ENCODE data around the gene KCNS1. TPM values are rescaled to one million over a fixed set of nuclear protein-coding genes. Genes with fewer than 3 reads are reported as not detected.

The KCNS1 gene, protein sequence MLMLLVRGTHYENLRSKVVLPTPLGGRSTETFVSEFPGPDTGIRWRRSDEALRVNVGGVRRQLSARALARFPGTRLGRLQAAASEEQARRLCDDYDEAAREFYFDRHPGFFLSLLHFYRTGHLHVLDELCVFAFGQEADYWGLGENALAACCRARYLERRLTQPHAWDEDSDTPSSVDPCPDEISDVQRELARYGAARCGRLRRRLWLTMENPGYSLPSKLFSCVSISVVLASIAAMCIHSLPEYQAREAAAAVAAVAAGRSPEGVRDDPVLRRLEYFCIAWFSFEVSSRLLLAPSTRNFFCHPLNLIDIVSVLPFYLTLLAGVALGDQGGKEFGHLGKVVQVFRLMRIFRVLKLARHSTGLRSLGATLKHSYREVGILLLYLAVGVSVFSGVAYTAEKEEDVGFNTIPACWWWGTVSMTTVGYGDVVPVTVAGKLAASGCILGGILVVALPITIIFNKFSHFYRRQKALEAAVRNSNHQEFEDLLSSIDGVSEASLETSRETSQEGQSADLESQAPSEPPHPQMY
- total RNA-seq (2021; ENCODE audit: unreplicated experiment) (not detected), Bru-seq, nascent RNA (not detected), BruChase-seq, experiment 1, labeled RNA remaining after a 2-hour chase (percentile 8 among the genes with signal in this experiment), BruChase-seq, experiment 2, labeled RNA remaining after a 6-hour chase (percentile 16 among the genes with signal in this experiment)
- 0.05 TPM for polyA plus RNA-seq (2012; ENCODE audit: insufficient read length)
- long read RNA-seq, result 0 reads

DNA sequence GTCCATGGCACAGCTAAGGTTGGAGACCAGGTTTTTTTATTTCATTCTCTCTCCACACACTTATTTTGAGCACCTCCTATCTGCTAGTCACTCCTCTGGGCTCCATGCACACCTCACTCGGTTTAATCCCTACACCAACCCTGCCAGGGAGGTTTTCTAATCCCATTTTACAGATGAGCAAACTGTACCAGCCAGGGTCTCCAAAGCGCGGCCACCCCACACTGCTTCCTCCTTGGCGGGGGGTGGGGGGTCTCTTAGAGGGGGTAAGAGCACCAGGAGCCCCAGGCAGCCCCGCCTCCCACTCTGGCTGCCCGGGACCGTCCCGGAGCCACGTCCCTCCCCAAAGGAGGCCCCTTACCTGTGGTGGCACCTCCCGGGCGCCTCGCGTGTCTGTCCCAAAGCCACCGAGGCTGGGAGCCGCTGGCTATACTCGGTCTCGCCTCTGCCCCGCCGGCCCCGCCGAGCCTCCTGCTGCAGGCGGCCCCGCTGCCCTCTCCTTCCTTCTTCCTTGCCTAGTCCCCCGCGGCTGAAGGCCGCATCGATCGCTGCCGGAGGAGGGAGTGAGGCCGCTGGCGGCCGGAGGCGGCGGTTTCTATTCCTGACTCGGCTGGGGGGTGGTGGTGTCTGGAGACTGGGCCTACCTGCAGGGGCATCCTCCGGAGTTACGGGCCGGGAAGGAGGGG is at the start of gene KCNS1:
Gene KCNS1, minus strand, starts transcription at position 565 of the 683 bp plus-strand sequence. CDS start 1,891 bp downstream, outside the sequence.
- H3K36me3 ChIP-seq (ENCODE audit: control insufficient read depth, insufficient read depth, low read length), result no peaks in the 10 kb centered on the region
- ATAC-seq, result peak; percentile 73
- intact Hi-C loops (cut with micrococcal nuclease; ENCODE audit: unreplicated experiment), result loop anchor here (10.0 kb wide), 1 partner anchor 194 kb away; no protein-coding TSS in a partner anchor

DNA sequence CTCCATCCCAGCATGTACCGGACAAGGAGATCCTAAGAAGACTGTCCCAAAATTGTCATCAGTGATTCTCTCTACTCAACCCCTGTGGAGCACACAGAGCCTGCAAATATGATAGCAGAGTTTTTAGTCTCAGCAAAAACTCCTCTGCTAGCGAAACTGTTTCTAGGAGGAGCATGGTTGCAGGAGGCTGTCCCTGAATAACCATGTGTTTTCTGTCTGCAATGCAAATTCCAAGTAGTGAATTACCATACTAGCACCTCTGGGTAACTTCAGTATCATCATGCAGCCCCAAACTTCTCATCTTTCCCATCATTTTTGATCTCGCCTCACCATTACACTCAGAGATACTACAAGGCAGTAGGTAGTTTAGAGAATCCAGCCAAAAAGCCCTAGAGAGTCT is 48.1 kb upstream of the KCNS1 start:
- BruUV-seq (replicated peaks), result no TSS peak
- no peaks in the 10 kb centered on the region for H3K4me1 ChIP-seq (ENCODE audit: control insufficient read depth, insufficient read depth, low read length)
- no peaks in the 10 kb centered on the region for H3K9me3 ChIP-seq (ENCODE audit: control insufficient read depth, insufficient read depth, low read depth, low read length)
- ATAC-seq, result no peak
- DNase-seq (ENCODE audit: low read depth, low spot score), result no peak
- H3K27me3 ChIP-seq (ENCODE audit: control insufficient read depth, insufficient read depth, low read length), result peaks cover 28% of the 10 kb centered on the region
- TF ChIP-seq, protein P1, sequence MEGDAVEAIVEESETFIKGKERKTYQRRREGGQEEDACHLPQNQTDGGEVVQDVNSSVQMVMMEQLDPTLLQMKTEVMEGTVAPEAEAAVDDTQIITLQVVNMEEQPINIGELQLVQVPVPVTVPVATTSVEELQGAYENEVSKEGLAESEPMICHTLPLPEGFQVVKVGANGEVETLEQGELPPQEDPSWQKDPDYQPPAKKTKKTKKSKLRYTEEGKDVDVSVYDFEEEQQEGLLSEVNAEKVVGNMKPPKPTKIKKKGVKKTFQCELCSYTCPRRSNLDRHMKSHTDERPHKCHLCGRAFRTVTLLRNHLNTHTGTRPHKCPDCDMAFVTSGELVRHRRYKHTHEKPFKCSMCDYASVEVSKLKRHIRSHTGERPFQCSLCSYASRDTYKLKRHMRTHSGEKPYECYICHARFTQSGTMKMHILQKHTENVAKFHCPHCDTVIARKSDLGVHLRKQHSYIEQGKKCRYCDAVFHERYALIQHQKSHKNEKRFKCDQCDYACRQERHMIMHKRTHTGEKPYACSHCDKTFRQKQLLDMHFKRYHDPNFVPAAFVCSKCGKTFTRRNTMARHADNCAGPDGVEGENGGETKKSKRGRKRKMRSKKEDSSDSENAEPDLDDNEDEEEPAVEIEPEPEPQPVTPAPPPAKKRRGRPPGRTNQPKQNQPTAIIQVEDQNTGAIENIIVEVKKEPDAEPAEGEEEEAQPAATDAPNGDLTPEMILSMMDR (IDR thresholded peaks at IDR 0.05), result no peak
- TF ChIP-seq SIN3A (IDR thresholded peaks at IDR 0.05; ENCODE audit: borderline replicate concordance, insufficient read depth, low read depth, low read length) (no peak), TCF7L2 (IDR thresholded peaks at IDR 0.05; ENCODE audit: low read depth, low read length) (no peak), POLR2AphosphoS5 (IDR thresholded peaks at IDR 0.05; ENCODE audit: low read depth, low read length) (no peak)
- TF ChIP-seq, protein P2, sequence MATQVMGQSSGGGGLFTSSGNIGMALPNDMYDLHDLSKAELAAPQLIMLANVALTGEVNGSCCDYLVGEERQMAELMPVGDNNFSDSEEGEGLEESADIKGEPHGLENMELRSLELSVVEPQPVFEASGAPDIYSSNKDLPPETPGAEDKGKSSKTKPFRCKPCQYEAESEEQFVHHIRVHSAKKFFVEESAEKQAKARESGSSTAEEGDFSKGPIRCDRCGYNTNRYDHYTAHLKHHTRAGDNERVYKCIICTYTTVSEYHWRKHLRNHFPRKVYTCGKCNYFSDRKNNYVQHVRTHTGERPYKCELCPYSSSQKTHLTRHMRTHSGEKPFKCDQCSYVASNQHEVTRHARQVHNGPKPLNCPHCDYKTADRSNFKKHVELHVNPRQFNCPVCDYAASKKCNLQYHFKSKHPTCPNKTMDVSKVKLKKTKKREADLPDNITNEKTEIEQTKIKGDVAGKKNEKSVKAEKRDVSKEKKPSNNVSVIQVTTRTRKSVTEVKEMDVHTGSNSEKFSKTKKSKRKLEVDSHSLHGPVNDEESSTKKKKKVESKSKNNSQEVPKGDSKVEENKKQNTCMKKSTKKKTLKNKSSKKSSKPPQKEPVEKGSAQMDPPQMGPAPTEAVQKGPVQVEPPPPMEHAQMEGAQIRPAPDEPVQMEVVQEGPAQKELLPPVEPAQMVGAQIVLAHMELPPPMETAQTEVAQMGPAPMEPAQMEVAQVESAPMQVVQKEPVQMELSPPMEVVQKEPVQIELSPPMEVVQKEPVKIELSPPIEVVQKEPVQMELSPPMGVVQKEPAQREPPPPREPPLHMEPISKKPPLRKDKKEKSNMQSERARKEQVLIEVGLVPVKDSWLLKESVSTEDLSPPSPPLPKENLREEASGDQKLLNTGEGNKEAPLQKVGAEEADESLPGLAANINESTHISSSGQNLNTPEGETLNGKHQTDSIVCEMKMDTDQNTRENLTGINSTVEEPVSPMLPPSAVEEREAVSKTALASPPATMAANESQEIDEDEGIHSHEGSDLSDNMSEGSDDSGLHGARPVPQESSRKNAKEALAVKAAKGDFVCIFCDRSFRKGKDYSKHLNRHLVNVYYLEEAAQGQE (IDR thresholded peaks at IDR 0.05; ENCODE audit: insufficient read depth in 1 of 2, low read depth in 2 of 2, low read length in 1 of 2), result no peak
- intact Hi-C loops (cut with micrococcal nuclease; ENCODE audit: unreplicated experiment), result no loop called here
- ChIA-PET CTCF (no interaction called here), POLR2A (no interaction called here)
- in situ Hi-C loops (cut with HindIII; ENCODE audit: low pct_unique_long_range_greater_than_20kb, low sequenced_read_pairs), result no loop called here
- H3K36me3 ChIP-seq (ENCODE audit: control insufficient read depth, insufficient read depth, low read length), result no peaks in the 10 kb centered on the region
- no peak overlapping the region for H3K4me3 ChIP-seq (ENCODE audit: low read depth in 2 of 2, low read length in 2 of 2)
- H3K27ac ChIP-seq (ENCODE audit: low read length), result no peak overlapping the region

More for the DNA sequence above, at the start of gene KCNS1:
- BruUV-seq (replicated peaks), result no TSS peak
- peak within 1 kb of the TSS; percentile 21 to 40; a peak in 3 of 4 replicates for H3K4me3 ChIP-seq (ENCODE audit: low read depth in 2 of 2, low read length in 2 of 2)
- no peaks in the 10 kb centered on the region; the same call in 1 of the 2 replicates for H3K27me3 ChIP-seq (ENCODE audit: control insufficient read depth, insufficient read depth, low read length)
- DNase-seq (ENCODE audit: low read depth, low spot score), result no peak
- POLR2A ChIA-PET, result no interaction called here
- TF ChIP-seq SIN3A (IDR thresholded peaks at IDR 0.05; ENCODE audit: borderline replicate concordance, insufficient read depth, low read depth, low read length) (no peak), TCF7L2 (IDR thresholded peaks at IDR 0.05; ENCODE audit: low read depth, low read length) (no peak), POLR2AphosphoS5 (IDR thresholded peaks at IDR 0.05; ENCODE audit: low read depth, low read length) (no peak)
- TF ChIP-seq, protein P2 (IDR thresholded peaks at IDR 0.05; ENCODE audit: insufficient read depth in 1 of 2, low read depth in 2 of 2, low read length in 1 of 2), result no peak
- TF ChIP-seq, protein P1 (IDR thresholded peaks at IDR 0.05), result no peak
- no peak within 1 kb of the TSS for H3K27ac ChIP-seq (ENCODE audit: low read length)
- H3K4me1 ChIP-seq (ENCODE audit: control insufficient read depth, insufficient read depth, low read length), result no peaks in the 10 kb centered on the region; the same call in 1 of the 2 replicates
- H3K9me3 ChIP-seq (ENCODE audit: control insufficient read depth, insufficient read depth, low read depth, low read length), result no peaks in the 10 kb centered on the region
- in situ Hi-C loops (cut with HindIII; ENCODE audit: low pct_unique_long_range_greater_than_20kb, low sequenced_read_pairs), result no loop called here
- CTCF ChIA-PET, result interaction anchor here (1.1 kb wide), 1 partner anchor 12 kb away, joined by 6 read pairs; no protein-coding TSS in a partner anchor

Measured in Panc1 (cell line).